Endodermal cell (in vitro differentiated cells): ENCODE results near the gene IFT122. TPM values are rescaled to one million over a fixed set of nuclear protein-coding genes. Genes with fewer than 3 reads are reported as not detected.
"Not testable (repeated sequence)": the region's sequence is repeated elsewhere in the genome, so short reads cannot be mapped to it uniquely, and the experiment has no call there.

Experiments
- DNase-seq: peaks from one replicate; pipeline ENCODE4 v3.0.0-alpha.2; 2017
- H3K27ac ChIP-seq: 2 replicates; pipeline ENCODE4 v1.5.1; 2013; ENCODE audit warnings: mild to moderate bottlenecking, low read depth, low read length, moderate library complexity
- H3K27me3 ChIP-seq: 2 replicates; pipeline ENCODE4 v1.6.1; 2013; ENCODE audit warnings: mild to moderate bottlenecking, low read length, moderate library complexity; ENCODE audit not compliant: insufficient read depth, control insufficient read depth, poor library complexity, severe bottlenecking
- H3K36me3 ChIP-seq: 2 replicates; pipeline ENCODE4 v1.7.0; 2013; ENCODE audit warnings: mild to moderate bottlenecking, low read length, moderate library complexity; ENCODE audit not compliant: control insufficient read depth, insufficient read depth
- H3K4me1 ChIP-seq: one replicate; pipeline ENCODE4 v1.7.0; 2013; ENCODE audit warnings: low read length; ENCODE audit not compliant: control insufficient read depth, insufficient read depth
- H3K4me3 ChIP-seq: 2 replicates; pipeline ENCODE4 v1.5.1; 2013; ENCODE audit warnings: mild to moderate bottlenecking, low read length, moderate library complexity
- H3K9ac ChIP-seq: 2 replicates; pipeline ENCODE4 v1.6.1; 2013; ENCODE audit warnings: mild to moderate bottlenecking, low read length, moderate library complexity; ENCODE audit not compliant: poor library complexity, severe bottlenecking; ENCODE audit errors: extremely low read depth
- H3K9me3 ChIP-seq: 2 replicates; pipeline ENCODE4 v1.6.1; 2013; ENCODE audit warnings: mild to moderate bottlenecking, low read length, moderate library complexity; ENCODE audit not compliant: control insufficient read depth
- H3K27ac Mint-ChIP-seq: 2 replicates; pipeline ENCODE4 v1.8.0; 2020; ENCODE audit warnings: mixed read lengths
- H3K27me3 Mint-ChIP-seq: 2 replicates; pipeline ENCODE4 v1.8.0; 2021; ENCODE audit warnings: mild to moderate bottlenecking, mixed read lengths; ENCODE audit not compliant: insufficient read depth
- H3K36me3 Mint-ChIP-seq: 2 replicates; pipeline ENCODE4 v1.8.0; 2020; ENCODE audit warnings: low read depth, mixed read lengths
- H3K4me1 Mint-ChIP-seq: 2 replicates; pipeline ENCODE4 v1.8.0; 2020; ENCODE audit warnings: mixed read lengths
- H3K4me3 Mint-ChIP-seq: 2 replicates; pipeline ENCODE4 v1.8.0; 2020; ENCODE audit warnings: mild to moderate bottlenecking, moderate library complexity, mixed read lengths
- H3K9me3 Mint-ChIP-seq: 2 replicates; pipeline ENCODE4 v1.8.0; 2020; ENCODE audit warnings: mild to moderate bottlenecking, mixed read lengths
- CTCF ChIP-seq: fragments of 200-600 bp; sonication (generic); conservative IDR thresholded peaks from 2 replicates; pipeline ENCODE4 v1.5.0; 2021; ENCODE audit warnings: antibody characterized with exemption, mild to moderate bottlenecking
- WGBS, 2 experiments: methylation state at CpG; one replicate each; pipeline versions ENCODE4 v1.1.5 to v1.1.7; 2013; ENCODE audit warnings: missing lambda C conversion rate in 2 of 2, mixed read lengths in 1 of 2; ENCODE audit not compliant: insufficient coverage in 1 of 2, insufficient read length in 1 of 2; 5-methylcytosine and 5-hydroxymethylcytosine counted together
- total RNA-seq, 2 donors: library from RNA; stranded (reverse); fragmentation: NEBNext Ultra II Directional in 1 of 2; extraction: Animal tissue kit (Norgen Biotek cat#: 25700) in 1 of 2; gene quantifications; 2 replicates in 1 of 2; 3 replicates in 1 of 2; pipeline ENCODE4 v1.2.1, GENCODE V29; 2021

Gene IFT122
- total RNA-seq, 2 donors from 2014 or later = 36.0 to 46.6 TPM

- no peak overlapping the region for H3K27ac ChIP-seq
- H3K9me3 ChIP-seq = no peaks in the 10 kb centered on the region
- Mint-ChIP-seq H3K27me3 (no peaks in the 10 kb centered on the region), H3K4me3 (no peak overlapping the region), H3K36me3 (peaks cover 49% of the 10 kb centered on the region), H3K27ac (no peak overlapping the region), H3K4me1 (no peaks in the 10 kb centered on the region), H3K9me3 (no peaks in the 10 kb centered on the region)
- no peak overlapping the region for H3K9ac ChIP-seq
- H3K4me1 ChIP-seq = no peaks in the 10 kb centered on the region
- no peak for TF ChIP-seq CTCF
- DNase-seq = no peak
- peaks cover 30% of the 10 kb centered on the region for H3K36me3 ChIP-seq
- H3K4me3 ChIP-seq = no peak overlapping the region
- 94 to 99% methylated on average over 2 to 3 of the region's 3 CpGs for WGBS, 2 experiments
- H3K27me3 ChIP-seq = no peaks in the 10 kb centered on the region
Measured at GRCh38 chr3:129475863-129476262, 35.8 kb downstream of the IFT122 start.

GRCh38 chr3:129476586-129476985, 36.6 kb downstream of the IFT122 start:
- Mint-ChIP-seq H3K4me3 (no peak overlapping the region), H3K36me3 (peaks cover 49% of the 10 kb centered on the region), H3K9me3 (no peaks in the 10 kb centered on the region), H3K4me1 (no peaks in the 10 kb centered on the region), H3K27ac (no peak overlapping the region), H3K27me3 (no peaks in the 10 kb centered on the region)
- H3K9ac ChIP-seq = no peak overlapping the region
- WGBS, 2 experiments = 91 to 93% methylated on average over 4 to 6 of the region's 6 CpGs
- no peak for TF ChIP-seq CTCF
- no peak overlapping the region for H3K4me3 ChIP-seq
- H3K27ac ChIP-seq = no peak overlapping the region
- H3K9me3 ChIP-seq = no peaks in the 10 kb centered on the region
- H3K36me3 ChIP-seq = peaks cover 31% of the 10 kb centered on the region
- no peaks in the 10 kb centered on the region for H3K4me1 ChIP-seq
- H3K27me3 ChIP-seq = no peaks in the 10 kb centered on the region
- DNase-seq = no peak

GRCh38 chr3:129481225-129481765, 41.3 kb downstream of the IFT122 start:
- not testable (repeated sequence) for H3K4me1 ChIP-seq, H3K9ac ChIP-seq, H3K27ac ChIP-seq, H3K27me3 ChIP-seq, H3K4me3 ChIP-seq, H3K27me3 Mint-ChIP-seq, DNase-seq, H3K27ac Mint-ChIP-seq, H3K9me3 ChIP-seq, H3K4me1 Mint-ChIP-seq, H3K9me3 Mint-ChIP-seq, H3K4me3 Mint-ChIP-seq
- 85 to 93% methylated on average over 3 to 5 of the region's 11 CpGs for WGBS, 2 experiments
- H3K36me3 ChIP-seq = peaks cover 39% of the 10 kb centered on the region
- peaks cover 52% of the 10 kb centered on the region for H3K36me3 Mint-ChIP-seq

GRCh38 chr3:129481766-129482332, 41.8 kb downstream of the IFT122 start:
- peaks cover 39% of the 10 kb centered on the region for H3K36me3 ChIP-seq
- Mint-ChIP-seq H3K9me3 (no peaks in the 10 kb centered on the region), H3K4me1 (peaks cover 15% of the 10 kb centered on the region), H3K4me3 (no peak overlapping the region), H3K36me3 (peaks cover 47% of the 10 kb centered on the region), H3K27me3 (no peaks in the 10 kb centered on the region), H3K27ac (peak overlapping the region; percentile 18)
- H3K9me3 ChIP-seq = no peaks in the 10 kb centered on the region
- 92 to 94% methylated on average over 9 to 12 of the region's 12 CpGs for WGBS, 2 experiments
- peaks cover 3% of the 10 kb centered on the region for H3K4me1 ChIP-seq
- no peak overlapping the region for H3K9ac ChIP-seq
- TF ChIP-seq CTCF = no peak
- H3K27ac ChIP-seq = no peak overlapping the region
- peak; percentile 61 for DNase-seq
- no peaks in the 10 kb centered on the region for H3K27me3 ChIP-seq
- H3K4me3 ChIP-seq = no peak overlapping the region
